OCI-M2 (cell line): ENCODE results near the gene MMP15.

Experiments
- DNase-seq: peaks from one replicate; lab custom pipeline; 2025; ENCODE audit not compliant: unreplicated experiment; lab: John Stamatoyannopoulos, UW

MMP15 gene

GRCh38 chr16:58018803-58019202 lies 6.8 kb upstream of the MMP15 start:
- no peak for DNase-seq

GRCh38 chr16:58019866-58020538 lies 5.6 kb upstream of the MMP15 start:
- DNase-seq: no peak

- DNase-seq: no peak
These were observed 4.7 kb upstream of the MMP15 start for GRCh38 chr16:58020628-58021521.

GRCh38 chr16:58021661-58022551 lies 3.6 kb upstream of the MMP15 start:
- DNase-seq: no peak

- no peak for DNase-seq
These were observed 2.8 kb upstream of the MMP15 start for GRCh38 chr16:58022601-58023371.

GRCh38 chr16:58024486-58025350 lies 836 bp upstream of the MMP15 start:
- no peak for DNase-seq

- DNase-seq: no peak
These were observed 668 bp downstream of the MMP15 start for GRCh38 chr16:58026139-58026704.

- no peak for DNase-seq
These were observed 1.2 kb downstream of the MMP15 start for GRCh38 chr16:58026705-58027160.

- DNase-seq: no peak
These were observed 1.8 kb downstream of the MMP15 start for GRCh38 chr16:58027161-58027915.

GRCh38 chr16:58027916-58028455 lies 2.4 kb downstream of the MMP15 start:
- DNase-seq: no peak

- no peak for DNase-seq
These were observed 3.1 kb downstream of the MMP15 start for GRCh38 chr16:58028541-58029070.

GRCh38 chr16:58029410-58029809 lies 3.9 kb downstream of the MMP15 start:
- no peak for DNase-seq

- no peak for DNase-seq
These were observed 4.7 kb downstream of the MMP15 start for GRCh38 chr16:58030136-58030840.

GRCh38 chr16:58031016-58031800 lies 5.7 kb downstream of the MMP15 start:
- DNase-seq: no peak

GRCh38 chr16:58032710-58033293 lies 7.2 kb downstream of the MMP15 start:
- no peak for DNase-seq

- DNase-seq: no peak
These were observed 8.7 kb downstream of the MMP15 start for GRCh38 chr16:58034128-58034685.
